Thyroid gland (tissue), 4 donors: Measurements from ENCODE around the gene DOK6. TPM values are rescaled to one million over a fixed set of nuclear protein-coding genes. Genes with fewer than 3 reads are reported as not detected.

Source experiments
- DNase-seq, 2 donors: peaks; one replicate each; pipeline ENCODE4 v3.0.0-alpha.2; 2019
- H3K27ac ChIP-seq, 3 donors: fragments of 200-600 bp; sonication (generic); 1 replicate in 2 of 3; 2 replicates in 1 of 3; pipeline ENCODE4 v1.5.1; 2016 to 2019; ENCODE audit warnings: mild to moderate bottlenecking in 1 of 3, moderate library complexity in 1 of 3
- H3K27me3 ChIP-seq: fragments of 200-600 bp; sonication (generic); one replicate; pipeline ENCODE4 v1.5.1; 2019
- H3K36me3 ChIP-seq, 2 donors: fragments of 200-600 bp; sonication (generic); one replicate each; pipeline ENCODE4 v1.5.1; 2016 to 2019
- H3K4me1 ChIP-seq, 2 donors: fragments of 200-600 bp; sonication (generic); one replicate each; pipeline ENCODE4 v1.5.1; 2017 to 2019
- H3K4me3 ChIP-seq, 3 donors: fragments of 200-600 bp; sonication (generic); replicated peaks in 1 of 3; 1 replicate in 2 of 3; 2 replicates in 1 of 3; pipeline ENCODE4 v1.5.1; 2016; ENCODE audit warnings: mild to moderate bottlenecking in 1 of 3
- H3K9me3 ChIP-seq: fragments of 200-600 bp; sonication (generic); one replicate; pipeline ENCODE4 v1.5.1; 2017
- CTCF ChIP-seq, 6 experiments: fragments of 200-600 bp in 3 of 6; fragments of 450-650 bp in 3 of 6; sonication (generic) in 3 of 6; IDR thresholded peaks; one replicate each; pipeline ENCODE4 v1.5.1; 2016 to 2019; ENCODE audit warnings: antibody characterized with exemption in 6 of 6, mild to moderate bottlenecking in 2 of 6, inconsistent platforms in 1 of 6, moderate library complexity in 1 of 6
- POLR2A ChIP-seq, 2 donors: fragments of 450-650 bp; IDR thresholded peaks; one replicate each; pipeline ENCODE4 v1.6.1; 2017; ENCODE audit warnings: antibody characterized with exemption in 2 of 2, mild to moderate bottlenecking in 2 of 2, moderate library complexity in 1 of 2
- WGBS, 2 donors: methylation state at CpG; one replicate each; pipeline ENCODE4 v1.1.5; 2017; 5-methylcytosine and 5-hydroxymethylcytosine counted together
- intact Hi-C: fragments of 100-400 bp; cut with DNase I; formaldehyde crosslinking; loops from one replicate; pipeline ENCODE4 v1.15.1; 2023
- total RNA-seq, 4 donors: library from RNA; depleted of rRNA; stranded (reverse); fragments of >200 nt; gene quantifications; one replicate each; pipeline ENCODE4 v1.2.3, GENCODE V29; 2016

Gene DOK6
- total RNA-seq, 4 donors from 2014 or later: 0.94 to 3.1 (median 2.5) TPM

GRCh38 chr18:69401226-69401971 is 711 bp downstream of the DOK6 start:
- Histone ChIP-seq H3K9me3 (no peaks in the 10 kb centered on the region), H3K4me3 (peak overlapping the region; percentile 16 to 65 (median 62)), H3K4me1 (peaks cover 0 to 11% of the 10 kb centered on the region in 2 donors), H3K27ac (peak overlapping the region in 1 of 3 donors; percentile 66), H3K27me3 (no peaks in the 10 kb centered on the region), H3K36me3 (no peaks in the 10 kb centered on the region)
- intact Hi-C loops: no loop called here
- no peak for TF ChIP-seq CTCF (IDR thresholded peaks at IDR 0.05)
- TF ChIP-seq POLR2A (IDR thresholded peaks at IDR 0.05): no peak
- peak; percentile 32 to 43 for DNase-seq
- 2 to 3% methylated on average over 27 to 34 of the region's 66 CpGs for WGBS, 2 donors

- H3K4me3 ChIP-seq: peak overlapping the region; percentile 16 to 65 (median 62)
- H3K4me1 ChIP-seq: peaks cover 0 to 11% of the 10 kb centered on the region in 2 donors
- intact Hi-C loops: no loop called here
- H3K36me3 ChIP-seq: no peaks in the 10 kb centered on the region
- no peak overlapping the region for H3K27ac ChIP-seq
- no peak for TF ChIP-seq CTCF (IDR thresholded peaks at IDR 0.05)
- no peak for TF ChIP-seq POLR2A (IDR thresholded peaks at IDR 0.05)
- WGBS, 2 donors: 5 to 6% methylated on average over 15 to 19 of the region's 19 CpGs
- no peaks in the 10 kb centered on the region for H3K9me3 ChIP-seq
- no peak for DNase-seq
- no peaks in the 10 kb centered on the region for H3K27me3 ChIP-seq
Observed at GRCh38 chr18:69401972-69402532, 1.4 kb downstream of the DOK6 start.

GRCh38 chr18:69402533-69402989 is 1.9 kb downstream of the DOK6 start:
- DNase-seq: peak; percentile 6 to 17
- no peak overlapping the region for H3K27ac ChIP-seq
- 18 to 34% methylated on average over 10 to 20 of the region's 20 CpGs for WGBS, 2 donors

GRCh38 chr18:69408522-69408921 is 7.8 kb downstream of the DOK6 start:
- Histone ChIP-seq H3K9me3 (no peaks in the 10 kb centered on the region), H3K27me3 (no peaks in the 10 kb centered on the region), H3K4me1 (no peaks in the 10 kb centered on the region), H3K4me3 (no peak overlapping the region), H3K36me3 (no peaks in the 10 kb centered on the region), H3K27ac (no peak overlapping the region)
- DNase-seq: no peak
- intact Hi-C loops: no loop called here
- WGBS, 2 donors: 77 to 95% methylated on average over 1 of the region's 1 CpG
- no peak for TF ChIP-seq POLR2A (IDR thresholded peaks at IDR 0.05)
- no peak for TF ChIP-seq CTCF (IDR thresholded peaks at IDR 0.05)

More at GRCh38 chr18:69402533-69402989, 1.9 kb downstream of the DOK6 start:
- no peaks in the 10 kb centered on the region for H3K27me3 ChIP-seq
- intact Hi-C loops: no loop called here
- H3K9me3 ChIP-seq: no peaks in the 10 kb centered on the region
- H3K4me1 ChIP-seq: peaks cover 0 to 11% of the 10 kb centered on the region in 2 donors
- peak overlapping the region in 1 of 3 donors; percentile 11 for H3K4me3 ChIP-seq
- TF ChIP-seq CTCF (IDR thresholded peaks at IDR 0.05): no peak
- no peak for TF ChIP-seq POLR2A (IDR thresholded peaks at IDR 0.05)
- no peaks in the 10 kb centered on the region for H3K36me3 ChIP-seq

- no peak for TF ChIP-seq CTCF (IDR thresholded peaks at IDR 0.05)
- no peak for TF ChIP-seq POLR2A (IDR thresholded peaks at IDR 0.05)
- H3K4me1 ChIP-seq: no peaks in the 10 kb centered on the region
- H3K27ac ChIP-seq: no peak overlapping the region
- no peaks in the 10 kb centered on the region for H3K9me3 ChIP-seq
- H3K27me3 ChIP-seq: no peaks in the 10 kb centered on the region
- intact Hi-C loops: no loop called here
- no peak overlapping the region for H3K4me3 ChIP-seq
- no peaks in the 10 kb centered on the region for H3K36me3 ChIP-seq
- DNase-seq: no peak
Observed at GRCh38 chr18:69411199-69411598, 10.5 kb downstream of the DOK6 start.
